ENCODE measurements around the gene TSEN34.
"Not testable (repeated sequence)": the region's sequence is repeated elsewhere in the genome, so short reads cannot be mapped to it uniquely, and the experiment has no call there.

TSEN34 gene

DNA sequence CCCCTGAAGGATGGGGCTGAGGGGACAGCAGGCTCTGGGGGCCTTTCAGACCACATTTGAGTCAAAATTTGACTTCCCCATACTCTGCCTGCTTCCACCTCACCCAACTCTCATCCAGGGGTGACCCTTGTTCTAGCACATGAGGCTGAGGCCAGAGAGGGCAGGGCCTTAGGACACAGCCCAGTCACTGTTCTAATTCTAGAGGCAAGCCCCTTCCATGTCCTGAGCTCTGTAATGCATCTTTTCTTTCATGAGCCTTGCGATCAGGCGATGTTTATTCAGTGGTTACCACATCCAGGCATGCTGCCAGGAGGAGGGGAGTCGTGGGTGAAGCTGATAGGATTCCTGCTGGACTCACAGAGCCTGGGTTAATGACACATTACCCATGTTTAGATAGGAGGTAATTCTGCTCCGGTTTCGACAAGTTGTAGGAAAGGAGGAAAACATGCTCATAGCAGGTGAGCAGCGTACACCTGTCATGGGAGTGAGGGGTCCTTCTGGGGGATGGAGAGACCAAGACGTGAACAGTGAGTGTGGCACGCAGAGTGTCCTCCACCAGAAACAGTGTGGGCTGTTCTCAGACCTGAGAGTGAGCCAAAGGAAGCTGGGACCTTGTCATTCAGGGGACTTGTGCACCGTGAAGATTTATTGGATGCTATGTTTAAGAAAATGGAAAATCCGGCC, 18.8 kb downstream of the TSEN34 start:
- FAIRE-seq = no peak

DNA sequence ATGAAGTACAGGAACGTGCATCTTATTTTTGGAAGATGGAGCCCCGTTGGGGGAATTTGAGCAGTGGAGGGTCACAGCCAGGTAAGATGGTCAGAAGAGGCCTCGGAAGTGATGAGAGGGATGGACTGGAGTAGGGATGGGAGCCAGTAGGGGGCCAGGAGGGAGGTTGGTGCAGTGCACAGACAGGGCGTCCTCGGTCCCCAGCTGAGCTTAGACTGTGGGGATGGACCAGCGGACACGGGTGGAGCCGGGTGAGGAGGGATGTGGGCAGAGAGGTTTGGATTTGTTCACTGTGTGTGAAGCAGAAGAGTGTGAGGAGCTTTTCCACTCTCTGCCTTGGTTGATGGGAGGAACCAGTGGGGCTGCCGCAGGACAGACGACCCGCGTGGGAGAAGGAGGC, 20.1 kb downstream of the TSEN34 start:
- no peak for FAIRE-seq

- not testable (repeated sequence) for FAIRE-seq
These were observed 23.1 kb downstream of the TSEN34 start for GRCh38 chr19:54214217-54214616.

DNA sequence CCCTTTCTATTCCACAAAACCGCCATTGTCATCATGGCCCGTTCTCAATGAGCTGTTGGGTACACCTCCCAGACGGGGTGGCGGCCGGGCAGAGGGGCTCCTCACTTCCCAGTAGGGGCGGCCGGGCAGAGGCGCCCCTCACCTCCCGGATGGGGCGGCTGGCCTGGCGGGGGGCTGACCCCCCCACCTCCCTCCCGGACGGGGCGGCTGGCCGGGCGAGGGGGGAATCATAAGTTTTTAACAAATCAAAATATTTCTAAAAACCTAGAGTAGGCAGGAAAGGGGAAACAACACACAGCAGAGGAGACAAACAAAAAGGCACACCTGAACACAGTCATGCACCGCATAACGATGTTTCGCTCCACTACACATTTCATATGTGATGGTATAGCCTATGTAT, 23.6 kb downstream of the TSEN34 start:
- FAIRE-seq = not testable (repeated sequence)

GRCh38 chr19:54216869-54217268, 25.8 kb downstream of the TSEN34 start:
- no peak for FAIRE-seq

DNA sequence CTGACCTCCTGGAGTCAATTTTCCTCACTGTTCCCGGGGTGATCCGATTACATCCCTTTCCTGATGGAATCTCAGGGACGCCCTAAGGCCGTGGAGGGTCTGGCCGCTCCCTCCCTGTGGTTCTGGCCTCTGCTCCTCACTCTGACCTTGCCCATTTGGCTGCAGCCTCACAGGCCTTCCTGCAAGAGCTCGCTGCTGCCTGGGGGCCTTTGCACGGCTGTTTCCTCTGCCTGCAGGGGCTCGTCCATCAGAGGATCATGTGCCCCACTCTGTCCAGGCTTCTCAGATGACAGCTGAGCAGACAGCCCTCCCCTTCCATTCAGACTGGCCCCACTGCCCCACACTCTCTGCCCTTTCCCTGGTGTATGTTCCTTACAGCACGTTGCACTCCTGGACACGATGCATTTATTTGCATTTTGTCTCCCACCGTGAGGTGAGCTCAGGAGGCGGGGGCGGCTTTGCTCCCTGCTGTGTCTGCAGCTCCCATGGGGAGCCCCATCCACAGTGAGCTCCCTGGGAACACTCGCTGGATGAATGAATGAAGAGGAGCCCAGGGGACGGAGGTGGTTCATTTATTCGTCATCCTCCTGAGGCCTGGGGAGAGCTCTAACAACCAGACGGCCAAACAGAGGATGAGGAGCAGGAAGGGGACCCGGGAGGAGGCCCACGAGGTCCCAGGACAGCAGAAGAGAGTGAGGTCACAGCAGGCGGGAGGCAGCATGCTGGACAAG, 26.6 kb downstream of the TSEN34 start:
- FAIRE-seq = not testable (repeated sequence)

DNA sequence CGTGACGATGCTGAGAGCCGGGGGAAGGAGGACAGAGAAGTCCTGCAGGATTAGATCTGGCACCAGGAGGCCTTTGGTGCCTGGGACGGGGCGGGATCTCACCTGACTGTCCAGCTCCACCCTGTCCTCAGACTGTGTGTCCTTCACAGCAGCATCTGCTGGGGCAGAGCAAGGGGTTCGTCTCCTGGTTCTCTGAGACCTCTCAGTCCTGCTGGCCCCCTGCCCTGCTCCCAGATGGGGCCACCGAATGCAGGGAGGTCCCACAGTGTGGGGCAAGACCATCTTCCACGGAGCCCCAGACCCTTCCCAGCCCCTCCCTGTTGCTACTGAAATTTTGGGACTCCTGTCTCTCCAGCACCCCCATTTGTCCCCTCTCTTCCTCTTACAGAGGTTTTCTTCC, 27.2 kb downstream of the TSEN34 start:
- FAIRE-seq = no peak

DNA sequence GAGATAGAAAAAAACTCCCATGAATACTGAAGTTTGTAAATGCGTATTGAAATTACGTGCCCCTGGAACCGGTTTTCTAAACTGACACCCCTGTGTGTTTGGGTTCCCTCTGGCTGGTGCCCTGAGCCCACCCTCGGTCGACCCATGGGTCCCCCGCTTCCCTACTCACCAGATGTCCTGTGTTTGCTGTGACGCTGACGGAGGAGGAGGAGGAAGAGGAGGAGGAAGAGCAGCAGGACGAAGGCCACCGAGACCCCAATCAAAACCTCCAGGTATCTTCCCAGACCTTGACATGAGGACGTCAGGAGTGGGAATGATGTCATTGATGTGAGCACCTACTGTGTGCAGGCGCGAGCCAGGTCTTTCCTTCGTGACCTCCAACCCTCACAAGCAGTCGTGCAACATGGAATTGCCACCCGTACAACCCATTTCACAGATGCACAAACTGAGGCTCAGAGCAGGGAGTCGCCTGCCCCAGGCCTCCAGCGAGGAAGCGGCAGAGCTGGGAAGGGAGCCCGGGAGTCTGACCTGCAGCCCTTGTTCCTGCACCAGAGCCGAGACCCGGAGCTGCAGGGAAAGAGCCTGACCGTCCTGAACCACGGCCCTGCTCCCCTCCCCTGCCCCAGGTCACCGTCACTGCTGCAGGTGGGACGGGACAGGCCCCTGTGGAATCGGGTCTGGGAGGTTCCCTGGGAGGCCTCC, 28.0 kb downstream of the TSEN34 start:
- no peak for FAIRE-seq

GRCh38 chr19:54219702-54220101, 28.6 kb downstream of the TSEN34 start:
- FAIRE-seq = not testable (repeated sequence)

- FAIRE-seq = not testable (repeated sequence)
These were observed 30.8 kb downstream of the TSEN34 start for GRCh38 chr19:54221947-54222346.

GRCh38 chr19:54222474-54223276, 31.6 kb downstream of the TSEN34 start, which contains the start of gene LILRB3:
TSS of gene LILRB3 (minus strand) at chr19:54223007. CDS start at chr19:54222976, 31 bp downstream.
- not testable (repeated sequence) for FAIRE-seq

- FAIRE-seq = not testable (repeated sequence)
These were observed 32.3 kb downstream of the TSEN34 start for GRCh38 chr19:54223277-54223936.

- not testable (repeated sequence) for FAIRE-seq
These were observed 32.8 kb downstream of the TSEN34 start for GRCh38 chr19:54223937-54224281.

DNA sequence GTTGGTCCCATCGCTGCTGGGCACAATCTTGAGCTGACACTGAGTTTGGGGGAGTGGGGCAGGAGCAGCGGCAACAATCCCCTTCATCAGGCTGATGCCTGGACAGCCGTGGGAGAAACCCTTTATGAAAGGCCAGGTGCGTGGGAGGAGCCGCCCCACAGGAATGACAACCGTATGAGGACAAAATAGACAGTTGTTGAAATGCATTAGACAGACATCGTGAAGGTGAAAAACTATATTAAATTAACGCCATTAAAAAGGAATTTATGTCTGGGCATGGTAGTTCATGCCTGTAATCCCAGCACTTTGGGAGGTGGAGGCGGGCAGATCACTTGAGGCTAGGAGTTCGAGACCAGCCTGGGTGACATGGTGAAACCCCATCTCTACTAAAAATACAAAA, 33.5 kb downstream of the TSEN34 start:
- FAIRE-seq = not testable (repeated sequence)

DNA sequence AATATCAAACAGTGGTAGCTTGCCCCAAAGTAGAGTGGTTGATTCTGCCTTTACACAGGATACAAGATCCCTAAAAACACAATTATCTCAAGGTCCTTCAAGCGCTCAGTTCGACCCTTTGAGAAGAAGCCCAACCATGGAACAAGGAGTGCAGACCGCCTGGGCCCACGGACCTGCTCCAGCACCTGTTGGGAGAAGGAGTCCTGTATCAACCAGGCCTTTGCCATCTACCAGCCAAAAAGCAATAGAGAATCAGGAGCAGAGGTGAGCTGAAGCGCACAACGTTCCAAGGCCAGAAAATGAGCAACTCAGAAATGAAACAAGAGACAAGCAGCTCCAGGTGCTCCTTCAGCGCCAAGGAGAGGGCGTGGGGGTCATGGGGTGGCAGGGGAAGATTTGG, 38.0 kb downstream of the TSEN34 start:
- FAIRE-seq = no peak

- no peak for FAIRE-seq
These were observed 38.9 kb downstream of the TSEN34 start for GRCh38 chr19:54230031-54230430.

DNA sequence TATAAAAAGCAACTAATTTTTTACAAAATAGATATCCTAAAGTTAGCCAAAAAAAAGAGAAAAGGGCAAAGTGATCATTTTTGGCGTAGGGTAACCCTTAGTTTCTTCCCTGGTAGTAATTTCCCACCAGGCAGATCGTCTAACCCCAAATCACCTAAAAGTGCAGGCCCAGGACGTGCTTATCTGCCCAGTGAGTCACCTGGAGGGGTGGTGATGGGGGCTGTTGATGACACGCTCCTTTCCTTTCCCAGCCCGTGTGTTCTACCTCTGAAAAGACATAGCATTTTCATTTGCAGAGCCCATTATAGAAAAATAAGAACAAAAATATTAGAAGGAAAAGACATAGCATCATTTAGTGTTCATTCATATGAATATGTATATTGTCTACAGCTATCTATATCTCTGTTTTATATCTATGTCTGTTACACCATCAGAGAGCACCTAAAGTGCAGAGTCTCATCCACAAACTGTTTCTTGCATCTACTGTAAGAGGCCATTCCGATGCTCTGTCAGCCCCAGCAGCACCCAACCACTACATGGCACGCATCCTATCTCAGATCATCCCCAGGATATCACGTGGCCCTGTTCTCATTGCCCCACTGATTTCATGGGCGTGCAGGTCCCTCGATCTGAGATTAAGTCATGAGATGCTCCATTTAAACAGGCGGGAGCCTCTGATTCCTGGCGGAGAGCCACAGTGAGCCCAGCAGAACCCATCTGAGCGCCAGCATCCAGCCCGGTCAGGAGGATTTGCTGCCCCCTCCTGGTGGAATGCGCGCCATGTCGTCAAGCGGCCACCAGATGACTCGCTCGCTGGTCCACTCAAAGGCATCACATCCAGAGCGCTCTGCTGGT, 40.2 kb downstream of the TSEN34 start:
- FAIRE-seq = no peak

DNA sequence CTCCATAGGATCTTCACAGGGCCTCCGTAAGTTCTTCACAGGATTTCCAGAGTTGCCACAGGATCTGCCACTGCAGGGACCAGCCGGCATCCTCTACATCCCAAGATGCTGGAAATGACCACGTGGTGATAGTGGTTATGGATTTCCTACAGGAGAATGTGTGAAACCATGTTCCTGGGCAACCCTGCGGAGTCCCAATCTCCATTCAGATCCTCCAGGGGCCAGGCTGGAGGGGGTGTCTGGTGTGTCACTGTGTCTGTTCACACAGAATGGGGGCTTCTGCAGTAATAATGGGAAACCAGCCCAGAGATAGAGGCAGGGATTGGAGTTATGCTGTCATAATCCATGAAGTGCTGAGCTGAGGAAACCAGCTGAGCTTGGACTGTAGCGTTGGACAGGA, 42.8 kb downstream of the TSEN34 start:
- no peak for FAIRE-seq

GRCh38 chr19:54239491-54240371, 48.6 kb downstream of the TSEN34 start:
- FAIRE-seq = not testable (repeated sequence)

Data from A204.1 (cell line).